HG03159 (cell line): ENCODE measurements around the gene EPHA6.
A peak's percentile ranks its signal among the peaks of the same experiment; 100 is the strongest.

Source experiments
- ATAC-seq: cut with Tn5 transposase; IDR thresholded peaks from one replicate; pipeline ENCODE4 v1.9.1; 2021; ENCODE audit warnings: mild to moderate bottlenecking, moderate library complexity; ENCODE audit not compliant: unreplicated experiment

EPHA6 gene

DNA sequence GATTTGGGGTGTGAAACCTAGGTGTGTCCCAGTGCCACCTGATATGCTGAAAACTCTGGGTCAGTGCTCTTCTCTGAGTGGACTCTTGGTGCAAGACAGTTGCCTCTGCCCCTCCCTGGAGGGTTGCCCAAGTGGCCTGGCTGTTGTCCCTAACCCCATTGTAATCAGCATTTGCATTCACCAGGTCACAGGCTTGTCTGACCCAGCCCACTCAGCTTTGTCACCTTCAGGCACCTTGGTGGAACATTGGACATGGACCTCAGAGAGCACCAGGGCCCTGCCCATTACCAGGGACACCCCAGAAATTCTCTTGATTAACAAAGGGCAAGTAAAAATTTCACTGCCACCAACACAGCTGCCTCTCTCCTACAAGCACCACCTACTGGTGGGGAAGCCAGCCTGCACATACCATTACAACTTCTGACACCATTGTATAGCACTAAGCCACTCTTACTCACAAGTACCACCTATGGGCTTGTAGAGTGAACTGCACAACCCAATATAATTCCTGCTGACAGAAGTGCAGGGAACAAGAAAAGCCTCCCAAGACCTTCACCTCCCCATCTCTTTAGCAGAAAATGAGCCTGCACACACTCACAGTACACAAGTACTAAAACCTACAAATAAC lies 324.6 kb downstream of the EPHA6 start:
- ATAC-seq, result peak; percentile 74

GRCh38 chr3:97148931-97149330 lies 334.5 kb downstream of the EPHA6 start:
- ATAC-seq, result no peak

DNA sequence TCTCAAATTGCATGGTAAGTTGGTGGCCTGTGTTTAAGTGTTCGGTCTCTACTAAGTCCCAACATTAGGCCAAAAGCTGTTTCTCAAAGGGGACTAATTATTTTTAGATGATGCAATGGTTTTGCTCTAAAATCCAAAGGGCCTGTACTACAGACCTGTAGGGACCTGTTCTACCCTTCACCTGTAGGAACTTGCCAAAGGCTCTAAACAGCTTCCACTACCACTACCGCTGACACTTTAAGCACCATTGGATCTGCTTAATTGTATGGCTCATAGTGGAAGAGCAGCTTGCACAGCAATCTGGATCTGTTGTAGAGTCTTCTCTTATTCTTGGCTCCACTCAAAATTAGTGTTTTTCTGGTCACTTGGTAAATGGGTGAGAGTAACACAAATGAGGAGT lies 346.8 kb downstream of the EPHA6 start:
- no peak for ATAC-seq

GRCh38 chr3:97177242-97177641 lies 362.8 kb downstream of the EPHA6 start:
- ATAC-seq, result no peak

- ATAC-seq, result no peak
Measured at GRCh38 chr3:97181704-97182103, 367.3 kb downstream of the EPHA6 start.

GRCh38 chr3:97187771-97188170 lies 373.4 kb downstream of the EPHA6 start:
- ATAC-seq, result no peak

- ATAC-seq, result no peak
Measured at GRCh38 chr3:97189835-97190234, 375.4 kb downstream of the EPHA6 start.

GRCh38 chr3:97197083-97197482 lies 382.7 kb downstream of the EPHA6 start:
- no peak for ATAC-seq

- no peak for ATAC-seq
Measured at GRCh38 chr3:97197830-97198229, 383.4 kb downstream of the EPHA6 start.

- ATAC-seq, result no peak
Measured at GRCh38 chr3:97200387-97200786, 386.0 kb downstream of the EPHA6 start.

DNA sequence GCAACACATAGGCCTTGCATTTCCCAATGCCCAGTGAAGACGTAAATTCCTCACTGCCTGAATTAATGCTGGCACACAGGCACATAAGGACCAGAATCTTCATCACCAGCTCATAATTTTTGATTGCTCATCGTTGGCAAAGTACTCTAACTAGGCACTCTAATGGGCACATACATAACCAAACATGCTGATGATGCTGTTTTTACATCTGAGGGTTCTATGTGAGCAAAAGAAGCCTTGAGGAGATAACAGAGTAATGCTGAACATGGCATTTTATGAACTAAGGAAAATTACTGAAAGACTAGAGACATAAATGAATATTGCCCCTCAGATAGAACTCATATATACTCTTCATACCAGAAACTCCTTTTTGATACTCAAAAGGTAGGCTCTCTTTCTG lies 387.4 kb downstream of the EPHA6 start:
- ATAC-seq, result no peak

- no peak for ATAC-seq
Measured at GRCh38 chr3:97228966-97229365, 414.6 kb downstream of the EPHA6 start.

GRCh38 chr3:97230486-97230885 lies 416.1 kb downstream of the EPHA6 start:
- no peak for ATAC-seq

- ATAC-seq, result no peak
Measured at GRCh38 chr3:97232393-97233034, 418.1 kb downstream of the EPHA6 start.

DNA sequence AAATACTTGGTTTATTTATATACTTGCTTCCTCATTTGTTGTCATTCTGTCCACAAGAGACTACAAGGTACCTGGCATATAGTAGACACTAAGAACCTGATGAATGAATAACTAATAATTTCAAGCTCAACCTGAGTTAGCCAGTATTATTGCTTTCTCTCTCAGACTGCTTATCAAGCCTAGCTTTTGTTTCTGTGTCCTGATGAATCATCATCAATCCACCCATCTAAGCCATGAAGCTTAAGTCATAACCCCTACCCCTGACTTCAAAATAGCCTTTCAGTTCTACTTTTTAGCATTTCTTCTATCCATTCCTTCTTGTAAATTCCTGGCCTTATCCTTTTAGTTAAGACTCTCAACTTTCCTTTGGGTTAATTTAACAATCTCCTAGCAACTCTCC lies 420.8 kb downstream of the EPHA6 start:
- no peak for ATAC-seq

DNA sequence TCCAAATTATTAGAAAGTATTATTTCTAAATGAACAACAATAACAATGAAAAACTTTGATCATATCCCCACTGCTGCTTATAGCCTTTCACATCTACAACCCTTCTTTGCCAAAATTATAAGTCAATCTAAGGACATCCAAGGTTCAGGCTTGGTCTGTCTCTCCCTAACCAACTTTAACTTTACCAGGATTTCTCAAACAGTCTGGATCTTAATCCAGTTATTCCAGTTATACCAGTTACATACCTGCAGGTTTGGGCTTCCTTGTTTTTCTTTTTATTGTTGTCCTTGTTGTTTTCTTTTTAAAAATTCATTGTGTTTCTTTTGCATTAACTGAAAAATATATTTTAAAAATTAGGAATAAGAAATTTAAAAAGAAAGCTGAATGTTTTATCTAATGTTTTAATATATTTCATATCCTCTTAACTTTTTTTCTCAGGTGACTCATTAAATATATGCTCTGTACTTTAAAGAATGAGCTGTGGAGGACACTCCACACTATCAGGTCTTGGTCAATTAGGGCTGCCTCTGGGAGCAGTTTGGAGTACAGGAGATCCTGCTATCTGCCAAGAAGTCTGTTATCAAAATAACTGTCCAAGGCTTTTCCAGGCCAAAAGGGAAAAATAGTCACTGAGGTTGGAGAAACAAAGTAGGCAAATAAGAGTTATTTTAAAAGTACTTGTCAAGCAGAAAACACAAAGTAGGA lies 421.4 kb downstream of the EPHA6 start:
- no peak for ATAC-seq

- ATAC-seq, result no peak
Measured at GRCh38 chr3:97241417-97241816, 427.0 kb downstream of the EPHA6 start.

DNA sequence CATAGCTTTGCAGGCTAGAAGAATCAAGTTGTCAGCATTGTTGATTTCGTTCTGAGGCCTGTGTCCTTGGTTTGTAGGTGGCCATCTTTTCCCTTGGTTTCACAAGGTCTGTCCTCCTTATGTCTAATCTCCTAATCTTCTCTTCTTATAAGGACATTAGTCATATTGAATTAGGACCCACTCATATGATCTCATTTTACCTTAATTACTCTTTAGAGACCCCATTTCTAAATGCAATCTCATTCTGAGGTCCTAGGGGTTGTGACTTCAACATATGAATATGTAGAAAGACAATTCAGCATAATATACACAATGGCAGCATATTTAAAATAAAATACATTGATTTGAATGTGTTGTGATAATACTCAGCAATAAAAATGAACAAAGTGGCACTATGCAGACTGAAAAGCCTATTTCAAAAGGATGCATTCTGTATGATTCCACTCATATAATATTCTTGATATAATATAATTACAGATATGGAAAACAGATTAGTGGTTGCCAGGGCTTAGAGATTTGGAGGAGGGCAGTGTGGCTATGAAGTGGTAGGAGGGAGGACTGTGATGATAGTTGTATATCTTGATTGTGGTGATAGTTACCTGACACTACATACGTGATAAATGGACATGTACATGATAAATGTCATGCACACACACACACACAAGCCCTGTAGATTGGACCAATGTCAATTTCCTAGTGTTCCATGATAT lies 431.0 kb downstream of the EPHA6 start:
- ATAC-seq, result no peak

GRCh38 chr3:97256060-97256459 lies 441.7 kb downstream of the EPHA6 start:
- no peak for ATAC-seq

GRCh38 chr3:97257942-97258697 lies 443.7 kb downstream of the EPHA6 start:
- ATAC-seq, result no peak

- no peak for ATAC-seq
Measured at GRCh38 chr3:97259263-97259662, 444.9 kb downstream of the EPHA6 start.
